ENCODE measurements around the gene TDRD12. TPM values are rescaled to one million over a fixed set of nuclear protein-coding genes. Genes with fewer than 3 reads are reported as not detected.

TDRD12 gene
- total and polyA plus RNA-seq, 2 experiments from 2014 or later, result 0.68 to 2.8 TPM

DNA sequence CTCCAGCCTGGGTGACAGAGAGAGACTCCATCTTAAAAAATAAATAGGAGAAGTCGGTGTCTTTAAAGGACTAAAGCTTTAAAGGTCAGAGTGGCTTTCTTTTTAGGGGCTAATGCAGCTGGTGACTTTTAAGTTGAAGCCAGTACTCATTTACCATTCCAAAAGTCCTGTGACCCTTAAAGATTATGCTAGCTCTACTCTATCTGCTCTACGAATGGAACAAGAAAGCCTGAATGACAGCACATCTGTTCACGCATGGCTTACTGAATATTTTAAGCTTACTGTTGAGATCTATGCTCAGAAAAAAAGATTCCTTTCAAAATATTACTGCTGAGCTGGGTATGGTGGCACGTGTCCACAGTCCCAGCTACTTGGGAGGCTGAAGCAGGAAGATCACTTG is 16.4 kb downstream of the TDRD12 start:
- H3K4me1 ChIP-seq (ENCODE audit: insufficient read depth), result no peaks in the 10 kb centered on the region
- Mint-ChIP-seq H3K27ac (no peak overlapping the region), H3K36me3 (ENCODE audit: low read depth) (no peaks in the 10 kb centered on the region), H3K4me1 (no peaks in the 10 kb centered on the region), H3K27me3 (ENCODE audit: insufficient read depth, low read depth, poor library complexity) (peaks cover 5% of the 10 kb centered on the region), H3K4me3 (no peak overlapping the region), H3K9me3 (no peaks in the 10 kb centered on the region)
- no peak overlapping the region for H3K4me2 ChIP-seq
- TF ChIP-seq STAT1 (IDR thresholded peaks at IDR 0.05; ENCODE audit: unreplicated experiment) (no peak), EZH2phosphoT487 (IDR thresholded peaks at IDR 0.05; ENCODE audit: unreplicated experiment) (no peak), JUNB (IDR thresholded peaks at IDR 0.05; ENCODE audit: unreplicated experiment) (no peak)
- TF ChIP-seq, protein P1, sequence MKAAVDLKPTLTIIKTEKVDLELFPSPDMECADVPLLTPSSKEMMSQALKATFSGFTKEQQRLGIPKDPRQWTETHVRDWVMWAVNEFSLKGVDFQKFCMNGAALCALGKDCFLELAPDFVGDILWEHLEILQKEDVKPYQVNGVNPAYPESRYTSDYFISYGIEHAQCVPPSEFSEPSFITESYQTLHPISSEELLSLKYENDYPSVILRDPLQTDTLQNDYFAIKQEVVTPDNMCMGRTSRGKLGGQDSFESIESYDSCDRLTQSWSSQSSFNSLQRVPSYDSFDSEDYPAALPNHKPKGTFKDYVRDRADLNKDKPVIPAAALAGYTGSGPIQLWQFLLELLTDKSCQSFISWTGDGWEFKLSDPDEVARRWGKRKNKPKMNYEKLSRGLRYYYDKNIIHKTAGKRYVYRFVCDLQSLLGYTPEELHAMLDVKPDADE (IDR thresholded peaks at IDR 0.05), result no peak
- TF ChIP-seq, protein P2, sequence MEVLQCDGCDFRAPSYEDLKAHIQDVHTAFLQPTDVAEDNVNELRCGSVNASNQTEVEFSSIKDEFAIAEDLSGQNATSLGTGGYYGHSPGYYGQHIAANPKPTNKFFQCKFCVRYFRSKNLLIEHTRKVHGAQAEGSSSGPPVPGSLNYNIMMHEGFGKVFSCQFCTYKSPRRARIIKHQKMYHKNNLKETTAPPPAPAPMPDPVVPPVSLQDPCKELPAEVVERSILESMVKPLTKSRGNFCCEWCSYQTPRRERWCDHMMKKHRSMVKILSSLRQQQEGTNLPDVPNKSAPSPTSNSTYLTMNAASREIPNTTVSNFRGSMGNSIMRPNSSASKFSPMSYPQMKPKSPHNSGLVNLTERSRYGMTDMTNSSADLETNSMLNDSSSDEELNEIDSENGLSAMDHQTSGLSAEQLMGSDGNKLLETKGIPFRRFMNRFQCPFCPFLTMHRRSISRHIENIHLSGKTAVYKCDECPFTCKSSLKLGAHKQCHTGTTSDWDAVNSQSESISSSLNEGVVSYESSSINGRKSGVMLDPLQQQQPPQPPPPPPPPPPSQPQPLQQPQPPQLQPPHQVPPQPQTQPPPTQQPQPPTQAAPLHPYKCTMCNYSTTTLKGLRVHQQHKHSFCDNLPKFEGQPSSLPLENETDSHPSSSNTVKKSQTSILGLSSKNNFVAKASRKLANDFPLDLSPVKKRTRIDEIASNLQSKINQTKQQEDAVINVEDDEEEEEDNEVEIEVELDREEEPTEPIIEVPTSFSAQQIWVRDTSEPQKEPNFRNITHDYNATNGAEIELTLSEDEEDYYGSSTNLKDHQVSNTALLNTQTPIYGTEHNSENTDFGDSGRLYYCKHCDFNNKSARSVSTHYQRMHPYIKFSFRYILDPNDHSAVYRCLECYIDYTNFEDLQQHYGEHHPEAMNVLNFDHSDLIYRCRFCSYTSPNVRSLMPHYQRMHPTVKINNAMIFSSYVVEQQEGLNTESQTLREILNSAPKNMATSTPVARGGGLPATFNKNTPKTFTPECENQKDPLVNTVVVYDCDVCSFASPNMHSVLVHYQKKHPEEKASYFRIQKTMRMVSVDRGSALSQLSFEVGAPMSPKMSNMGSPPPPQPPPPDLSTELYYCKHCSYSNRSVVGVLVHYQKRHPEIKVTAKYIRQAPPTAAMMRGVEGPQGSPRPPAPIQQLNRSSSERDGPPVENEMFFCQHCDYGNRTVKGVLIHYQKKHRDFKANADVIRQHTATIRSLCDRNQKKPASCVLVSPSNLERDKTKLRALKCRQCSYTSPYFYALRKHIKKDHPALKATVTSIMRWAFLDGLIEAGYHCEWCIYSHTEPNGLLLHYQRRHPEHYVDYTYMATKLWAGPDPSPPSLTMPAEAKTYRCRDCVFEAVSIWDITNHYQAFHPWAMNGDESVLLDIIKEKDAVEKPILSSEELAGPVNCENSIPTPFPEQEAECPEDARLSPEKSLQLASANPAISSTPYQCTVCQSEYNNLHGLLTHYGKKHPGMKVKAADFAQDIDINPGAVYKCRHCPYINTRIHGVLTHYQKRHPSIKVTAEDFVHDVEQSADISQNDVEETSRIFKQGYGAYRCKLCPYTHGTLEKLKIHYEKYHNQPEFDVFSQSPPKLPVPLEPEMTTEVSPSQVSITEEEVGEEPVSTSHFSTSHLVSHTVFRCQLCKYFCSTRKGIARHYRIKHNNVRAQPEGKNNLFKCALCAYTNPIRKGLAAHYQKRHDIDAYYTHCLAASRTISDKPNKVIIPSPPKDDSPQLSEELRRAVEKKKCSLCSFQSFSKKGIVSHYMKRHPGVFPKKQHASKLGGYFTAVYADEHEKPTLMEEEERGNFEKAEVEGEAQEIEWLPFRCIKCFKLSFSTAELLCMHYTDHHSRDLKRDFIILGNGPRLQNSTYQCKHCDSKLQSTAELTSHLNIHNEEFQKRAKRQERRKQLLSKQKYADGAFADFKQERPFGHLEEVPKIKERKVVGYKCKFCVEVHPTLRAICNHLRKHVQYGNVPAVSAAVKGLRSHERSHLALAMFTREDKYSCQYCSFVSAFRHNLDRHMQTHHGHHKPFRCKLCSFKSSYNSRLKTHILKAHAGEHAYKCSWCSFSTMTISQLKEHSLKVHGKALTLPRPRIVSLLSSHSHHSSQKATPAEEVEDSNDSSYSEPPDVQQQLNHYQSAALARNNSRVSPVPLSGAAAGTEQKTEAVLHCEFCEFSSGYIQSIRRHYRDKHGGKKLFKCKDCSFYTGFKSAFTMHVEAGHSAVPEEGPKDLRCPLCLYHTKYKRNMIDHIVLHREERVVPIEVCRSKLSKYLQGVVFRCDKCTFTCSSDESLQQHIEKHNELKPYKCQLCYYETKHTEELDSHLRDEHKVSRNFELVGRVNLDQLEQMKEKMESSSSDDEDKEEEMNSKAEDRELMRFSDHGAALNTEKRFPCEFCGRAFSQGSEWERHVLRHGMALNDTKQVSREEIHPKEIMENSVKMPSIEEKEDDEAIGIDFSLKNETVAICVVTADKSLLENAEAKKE (CRISPR knock-in tag; IDR thresholded peaks at IDR 0.05), result no peak
- TF ChIP-seq, protein P3, sequence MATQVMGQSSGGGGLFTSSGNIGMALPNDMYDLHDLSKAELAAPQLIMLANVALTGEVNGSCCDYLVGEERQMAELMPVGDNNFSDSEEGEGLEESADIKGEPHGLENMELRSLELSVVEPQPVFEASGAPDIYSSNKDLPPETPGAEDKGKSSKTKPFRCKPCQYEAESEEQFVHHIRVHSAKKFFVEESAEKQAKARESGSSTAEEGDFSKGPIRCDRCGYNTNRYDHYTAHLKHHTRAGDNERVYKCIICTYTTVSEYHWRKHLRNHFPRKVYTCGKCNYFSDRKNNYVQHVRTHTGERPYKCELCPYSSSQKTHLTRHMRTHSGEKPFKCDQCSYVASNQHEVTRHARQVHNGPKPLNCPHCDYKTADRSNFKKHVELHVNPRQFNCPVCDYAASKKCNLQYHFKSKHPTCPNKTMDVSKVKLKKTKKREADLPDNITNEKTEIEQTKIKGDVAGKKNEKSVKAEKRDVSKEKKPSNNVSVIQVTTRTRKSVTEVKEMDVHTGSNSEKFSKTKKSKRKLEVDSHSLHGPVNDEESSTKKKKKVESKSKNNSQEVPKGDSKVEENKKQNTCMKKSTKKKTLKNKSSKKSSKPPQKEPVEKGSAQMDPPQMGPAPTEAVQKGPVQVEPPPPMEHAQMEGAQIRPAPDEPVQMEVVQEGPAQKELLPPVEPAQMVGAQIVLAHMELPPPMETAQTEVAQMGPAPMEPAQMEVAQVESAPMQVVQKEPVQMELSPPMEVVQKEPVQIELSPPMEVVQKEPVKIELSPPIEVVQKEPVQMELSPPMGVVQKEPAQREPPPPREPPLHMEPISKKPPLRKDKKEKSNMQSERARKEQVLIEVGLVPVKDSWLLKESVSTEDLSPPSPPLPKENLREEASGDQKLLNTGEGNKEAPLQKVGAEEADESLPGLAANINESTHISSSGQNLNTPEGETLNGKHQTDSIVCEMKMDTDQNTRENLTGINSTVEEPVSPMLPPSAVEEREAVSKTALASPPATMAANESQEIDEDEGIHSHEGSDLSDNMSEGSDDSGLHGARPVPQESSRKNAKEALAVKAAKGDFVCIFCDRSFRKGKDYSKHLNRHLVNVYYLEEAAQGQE (IDR thresholded peaks at IDR 0.05; ENCODE audit: unreplicated experiment), result no peak
- DNase-seq (ENCODE audit: low spot score), result no peak
- ATAC-seq, result no peak
- no peaks in the 10 kb centered on the region for H3K36me3 ChIP-seq (ENCODE audit: insufficient read depth)
- H3K4me3 ChIP-seq, result no peak overlapping the region
- H3K27ac ChIP-seq (ENCODE audit: low read depth), result no peak overlapping the region
- no peaks in the 10 kb centered on the region for H3K27me3 ChIP-seq (ENCODE audit: insufficient read depth)
- H3K79me2 ChIP-seq (replicated peaks; ENCODE audit: insufficient read depth), result no peaks in the 10 kb centered on the region
- H2AFZ ChIP-seq, result no peak overlapping the region
- no peaks in the 10 kb centered on the region for H3F3A ChIP-seq (replicated peaks; ENCODE audit: low read depth)
- no peaks in the 10 kb centered on the region for H4K20me1 ChIP-seq (replicated peaks; ENCODE audit: insufficient read depth)
- no peaks in the 10 kb centered on the region for H3K9me2 ChIP-seq (ENCODE audit: insufficient read depth)
